BLaER1 (cell line): ENCODE measurements around the gene RIPPLY3.
A peak's percentile ranks its signal among the peaks of the same experiment; 100 is the strongest.
"Not testable (repeated sequence)": the region's sequence is repeated elsewhere in the genome, so short reads cannot be mapped to it uniquely, and the experiment has no call there.

ENCODE experiments used
- H3K27ac ChIP-seq: shearing (Covaris generic); formaldehyde crosslinking; 2 replicates; pipeline ENCODE4 v1.8.1; 2022
- H3K27me3 ChIP-seq: shearing (Covaris generic); formaldehyde crosslinking; 2 replicates; pipeline ENCODE4 v1.8.1; 2022
- H3K36me3 ChIP-seq: shearing (Covaris generic); formaldehyde crosslinking; 2 replicates; pipeline ENCODE4 v1.8.1; 2022
- H3K4me1 ChIP-seq: shearing (Covaris generic); formaldehyde crosslinking; 2 replicates; pipeline ENCODE4 v1.8.1; 2022
- H3K4me2 ChIP-seq: shearing (Covaris generic); formaldehyde crosslinking; 2 replicates; pipeline ENCODE4 v1.8.1; 2022
- H3K4me3 ChIP-seq: shearing (Covaris generic); formaldehyde crosslinking; 2 replicates; pipeline ENCODE4 v1.8.1; 2022
- H3K9ac ChIP-seq: shearing (Covaris generic); formaldehyde crosslinking; 2 replicates; pipeline ENCODE4 v1.8.1; 2022
- H3K9me3 ChIP-seq: shearing (Covaris generic); formaldehyde crosslinking; 2 replicates; pipeline ENCODE4 v1.8.1; 2022
- H4K20me1 ChIP-seq: shearing (Covaris generic); formaldehyde crosslinking; 2 replicates; pipeline ENCODE4 v1.8.1; 2022
- Cebpa-rat ChIP-seq: shearing (Covaris generic); IDR thresholded peaks from 2 replicates; pipeline ENCODE4 v1.8.1; 2022

The RIPPLY3 gene

GRCh38 chr21:36994501-36995158 lies 11.9 kb upstream of the RIPPLY3 start:
- H3K4me2 ChIP-seq = no peak overlapping the region

GRCh38 chr21:36995285-36995684 lies 11.2 kb upstream of the RIPPLY3 start:
- H3K9ac ChIP-seq, H3K4me3 ChIP-seq, H3K4me1 ChIP-seq, H3K27ac ChIP-seq, H3K36me3 ChIP-seq, H3K9me3 ChIP-seq, H3K27me3 ChIP-seq, H3K4me2 ChIP-seq, H4K20me1 ChIP-seq: not testable (repeated sequence)

More at GRCh38 chr21:36994501-36995158, 11.9 kb upstream of the RIPPLY3 start:
- Histone ChIP-seq H3K9ac (no peak overlapping the region), H3K27ac (no peak overlapping the region), H3K4me3 (no peak overlapping the region), H3K36me3 (no peaks in the 10 kb centered on the region), H3K9me3 (peaks cover 5% of the 10 kb centered on the region; the same call in 1 of the 2 replicates), H3K27me3 (no peaks in the 10 kb centered on the region), H4K20me1 (no peaks in the 10 kb centered on the region), H3K4me1 (peaks cover 5% of the 10 kb centered on the region; the same call in 1 of the 2 replicates)
- no peak for TF ChIP-seq Cebpa-rat

GRCh38 chr21:36999131-36999898 lies 7.2 kb upstream of the RIPPLY3 start:
- Histone ChIP-seq H3K9me3 (peaks cover 4% of the 10 kb centered on the region; the same call in 1 of the 2 replicates), H3K36me3 (no peaks in the 10 kb centered on the region), H3K9ac (no peak overlapping the region), H4K20me1 (no peaks in the 10 kb centered on the region), H3K27me3 (no peaks in the 10 kb centered on the region), H3K4me3 (no peak overlapping the region), H3K4me1 (peaks cover 22% of the 10 kb centered on the region), H3K27ac (no peak overlapping the region), H3K4me2 (no peak overlapping the region)
- TF ChIP-seq Cebpa-rat = no peak

- peak overlapping the region; percentile 61; the same call in 1 of the 2 replicates for H3K4me2 ChIP-seq
- peaks cover under 1% of the 10 kb centered on the region; the same call in 1 of the 2 replicates for H3K27me3 ChIP-seq
- H4K20me1 ChIP-seq = no peaks in the 10 kb centered on the region
- H3K36me3 ChIP-seq = no peaks in the 10 kb centered on the region
- no peak overlapping the region for H3K4me3 ChIP-seq
- H3K4me1 ChIP-seq = peaks cover 22% of the 10 kb centered on the region
- no peak for TF ChIP-seq Cebpa-rat
- no peak overlapping the region for H3K27ac ChIP-seq
- no peaks in the 10 kb centered on the region for H3K9me3 ChIP-seq
- no peak overlapping the region for H3K9ac ChIP-seq
Measured at GRCh38 chr21:37000381-37000780, 6.1 kb upstream of the RIPPLY3 start.

- Histone ChIP-seq H3K36me3 (no peaks in the 10 kb centered on the region), H3K4me3 (no peak overlapping the region), H3K9ac (peak overlapping the region; percentile 26; the same call in 1 of the 2 replicates), H3K27me3 (peaks cover 11% of the 10 kb centered on the region), H3K27ac (peak overlapping the region; percentile 51; the same call in 1 of the 2 replicates), H3K9me3 (0 out of 2 replicates have a peak, but pooled peaks cover 7% of the 10 kb centered on the region), H3K4me1 (peaks cover 22% of the 10 kb centered on the region), H4K20me1 (no peaks in the 10 kb centered on the region), H3K4me2 (peak overlapping the region; percentile 61)
- TF ChIP-seq Cebpa-rat = no peak
Measured at GRCh38 chr21:37001441-37001840, 5.1 kb upstream of the RIPPLY3 start.

- not testable (repeated sequence) for H3K36me3 ChIP-seq, H3K4me3 ChIP-seq, H3K9me3 ChIP-seq, H3K27ac ChIP-seq, H3K4me2 ChIP-seq, H3K9ac ChIP-seq, H4K20me1 ChIP-seq
- Histone ChIP-seq H3K27me3 (peaks cover 25% of the 10 kb centered on the region), H3K4me1 (peaks cover 31% of the 10 kb centered on the region)
Measured at GRCh38 chr21:37002851-37003250, 3.7 kb upstream of the RIPPLY3 start.

- peaks cover 31% of the 10 kb centered on the region for H3K4me1 ChIP-seq
- not testable (repeated sequence) for H4K20me1 ChIP-seq, H3K4me2 ChIP-seq, H3K4me3 ChIP-seq, H3K9ac ChIP-seq, H3K27ac ChIP-seq, H3K36me3 ChIP-seq, H3K9me3 ChIP-seq
- peaks cover 35% of the 10 kb centered on the region for H3K27me3 ChIP-seq
Measured at GRCh38 chr21:37003917-37004316, 2.6 kb upstream of the RIPPLY3 start.

GRCh38 chr21:37005548-37006485 lies 685 bp upstream of the RIPPLY3 start:
- H3K9ac ChIP-seq = no peak overlapping the region
- H3K27me3 ChIP-seq = peaks cover 41% of the 10 kb centered on the region
- peak overlapping the region; percentile 77 for H3K4me3 ChIP-seq

GRCh38 chr21:37008724-37009123 lies 2.2 kb downstream of the RIPPLY3 start:
- no peaks in the 10 kb centered on the region for H3K36me3 ChIP-seq
- 0 out of 2 replicates have a peak, but pooled peaks cover 7% of the 10 kb centered on the region for H3K9me3 ChIP-seq
- no peak overlapping the region for H3K9ac ChIP-seq
- peaks cover 41% of the 10 kb centered on the region for H3K27me3 ChIP-seq
- no peak for TF ChIP-seq Cebpa-rat
- H4K20me1 ChIP-seq = no peaks in the 10 kb centered on the region
- no peak overlapping the region for H3K4me3 ChIP-seq
- peaks cover 28% of the 10 kb centered on the region for H3K4me1 ChIP-seq
- H3K27ac ChIP-seq = no peak overlapping the region
- H3K4me2 ChIP-seq = no peak overlapping the region

More at GRCh38 chr21:37005548-37006485, 685 bp upstream of the RIPPLY3 start:
- 0 out of 2 replicates have a peak, but pooled peaks cover 7% of the 10 kb centered on the region for H3K9me3 ChIP-seq
- H3K36me3 ChIP-seq = no peaks in the 10 kb centered on the region
- H3K27ac ChIP-seq = no peak overlapping the region
- no peak for TF ChIP-seq Cebpa-rat
- H4K20me1 ChIP-seq = no peaks in the 10 kb centered on the region
- H3K4me2 ChIP-seq = peak overlapping the region; percentile 97
- peaks cover 40% of the 10 kb centered on the region for H3K4me1 ChIP-seq
